Measurements from ENCODE around the gene SAMD13.

DNA sequence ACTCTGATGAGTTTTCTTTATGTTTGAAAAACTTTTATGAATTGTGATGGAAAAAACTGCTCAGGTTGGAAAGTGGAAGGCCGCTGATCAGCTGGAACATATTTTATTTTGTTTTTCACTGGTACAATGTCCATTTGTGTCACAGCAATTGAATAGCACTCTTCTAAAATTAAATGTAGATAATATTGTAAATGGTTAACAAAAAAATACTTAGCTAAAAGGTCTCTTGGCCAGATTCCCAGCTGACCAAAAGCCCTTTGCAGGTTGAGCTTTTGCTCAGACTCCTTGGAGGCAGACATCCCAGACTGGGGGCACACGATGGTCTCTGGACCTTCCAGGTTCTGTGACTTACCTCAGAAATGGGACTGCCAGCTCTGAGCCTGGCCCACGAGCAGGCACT, 26.3 kb downstream of the SAMD13 start:
- TF ChIP-seq, protein P1, sequence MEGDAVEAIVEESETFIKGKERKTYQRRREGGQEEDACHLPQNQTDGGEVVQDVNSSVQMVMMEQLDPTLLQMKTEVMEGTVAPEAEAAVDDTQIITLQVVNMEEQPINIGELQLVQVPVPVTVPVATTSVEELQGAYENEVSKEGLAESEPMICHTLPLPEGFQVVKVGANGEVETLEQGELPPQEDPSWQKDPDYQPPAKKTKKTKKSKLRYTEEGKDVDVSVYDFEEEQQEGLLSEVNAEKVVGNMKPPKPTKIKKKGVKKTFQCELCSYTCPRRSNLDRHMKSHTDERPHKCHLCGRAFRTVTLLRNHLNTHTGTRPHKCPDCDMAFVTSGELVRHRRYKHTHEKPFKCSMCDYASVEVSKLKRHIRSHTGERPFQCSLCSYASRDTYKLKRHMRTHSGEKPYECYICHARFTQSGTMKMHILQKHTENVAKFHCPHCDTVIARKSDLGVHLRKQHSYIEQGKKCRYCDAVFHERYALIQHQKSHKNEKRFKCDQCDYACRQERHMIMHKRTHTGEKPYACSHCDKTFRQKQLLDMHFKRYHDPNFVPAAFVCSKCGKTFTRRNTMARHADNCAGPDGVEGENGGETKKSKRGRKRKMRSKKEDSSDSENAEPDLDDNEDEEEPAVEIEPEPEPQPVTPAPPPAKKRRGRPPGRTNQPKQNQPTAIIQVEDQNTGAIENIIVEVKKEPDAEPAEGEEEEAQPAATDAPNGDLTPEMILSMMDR (IDR thresholded peaks at IDR 0.05; ENCODE audit: insufficient read depth, low read depth, low read length) = no peak
- TF ChIP-seq EZH2 (IDR thresholded peaks at IDR 0.05; ENCODE audit: insufficient read depth, low read length) = no peak
